HS-5 (cell line): ENCODE measurements around the gene SRSF11.
"Not testable (repeated sequence)": the region's sequence is repeated elsewhere in the genome, so short reads cannot be mapped to it uniquely, and the experiment has no call there.

ENCODE experiments used
- DNase-seq: peaks from one replicate; pipeline ENCODE4 v3.0.0-alpha.2; 2012; ENCODE audit warnings: low read depth

The SRSF11 gene, protein sequence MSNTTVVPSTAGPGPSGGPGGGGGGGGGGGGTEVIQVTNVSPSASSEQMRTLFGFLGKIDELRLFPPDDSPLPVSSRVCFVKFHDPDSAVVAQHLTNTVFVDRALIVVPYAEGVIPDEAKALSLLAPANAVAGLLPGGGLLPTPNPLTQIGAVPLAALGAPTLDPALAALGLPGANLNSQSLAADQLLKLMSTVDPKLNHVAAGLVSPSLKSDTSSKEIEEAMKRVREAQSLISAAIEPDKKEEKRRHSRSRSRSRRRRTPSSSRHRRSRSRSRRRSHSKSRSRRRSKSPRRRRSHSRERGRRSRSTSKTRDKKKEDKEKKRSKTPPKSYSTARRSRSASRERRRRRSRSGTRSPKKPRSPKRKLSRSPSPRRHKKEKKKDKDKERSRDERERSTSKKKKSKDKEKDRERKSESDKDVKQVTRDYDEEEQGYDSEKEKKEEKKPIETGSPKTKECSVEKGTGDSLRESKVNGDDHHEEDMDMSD

DNA sequence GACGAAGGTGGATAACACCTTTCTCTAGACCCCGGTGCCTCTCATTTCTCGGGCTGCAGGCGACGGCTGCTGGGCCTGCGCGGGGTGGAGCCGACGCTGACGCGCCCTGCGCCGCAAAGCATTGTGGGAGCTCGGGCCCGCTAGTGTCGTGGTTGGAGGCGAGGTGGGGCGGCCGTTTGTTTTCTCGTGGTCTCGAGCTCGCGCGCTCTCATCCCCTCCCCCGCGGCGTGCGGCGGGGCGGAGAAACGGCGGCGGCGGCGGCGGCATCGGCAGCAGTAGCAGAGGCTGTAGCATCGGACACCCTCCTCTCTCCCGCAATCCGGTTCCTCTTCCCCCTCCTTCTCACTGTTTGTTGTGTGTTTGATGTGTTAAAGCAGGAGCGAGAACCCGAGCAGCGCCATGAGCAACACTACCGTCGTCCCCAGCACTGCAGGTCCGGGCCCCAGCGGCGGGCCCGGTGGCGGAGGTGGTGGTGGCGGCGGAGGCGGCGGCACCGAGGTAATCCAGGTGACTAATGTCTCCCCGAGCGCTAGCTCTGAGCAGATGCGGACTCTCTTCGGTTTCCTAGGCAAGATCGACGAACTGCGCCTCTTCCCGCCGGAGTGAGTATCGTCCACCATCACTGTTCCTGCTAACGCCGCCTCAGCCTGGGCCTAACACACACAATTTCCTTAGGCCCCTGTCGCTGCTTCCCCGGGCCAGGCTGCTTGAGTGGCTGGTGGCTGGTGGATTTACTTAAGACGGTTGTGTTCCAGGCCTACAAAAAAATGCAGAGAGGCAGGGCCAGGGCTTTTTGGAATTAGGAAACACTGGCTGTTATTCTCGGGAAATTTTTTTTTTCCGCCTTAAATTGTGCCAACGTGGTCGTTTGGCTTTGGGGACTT is at the start of gene SRSF11:
TSS of gene SRSF11 (plus strand) at position 143 of the 884 bp plus-strand sequence. CDS start at position 400, 257 bp downstream.
- peak; percentile 76 for DNase-seq

DNA sequence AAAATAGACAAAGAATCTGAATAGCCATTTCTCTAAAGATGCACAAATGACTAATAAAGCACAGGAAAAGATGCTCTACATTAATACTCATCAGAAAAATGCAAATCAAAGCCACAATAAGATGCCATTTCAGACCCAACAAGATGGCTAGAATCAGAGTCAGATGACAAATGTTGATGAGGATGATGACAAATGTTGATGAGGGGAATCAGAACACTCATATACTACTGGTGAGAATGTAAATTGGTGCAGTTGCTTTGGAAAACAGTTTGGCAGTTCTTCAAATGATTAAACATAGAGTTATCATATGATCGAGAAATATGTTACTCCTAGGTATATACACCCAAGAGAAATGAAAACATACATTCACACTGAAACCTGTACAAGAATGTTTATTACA is 49.7 kb upstream of the SRSF11 start:
- no peak for DNase-seq

DNA sequence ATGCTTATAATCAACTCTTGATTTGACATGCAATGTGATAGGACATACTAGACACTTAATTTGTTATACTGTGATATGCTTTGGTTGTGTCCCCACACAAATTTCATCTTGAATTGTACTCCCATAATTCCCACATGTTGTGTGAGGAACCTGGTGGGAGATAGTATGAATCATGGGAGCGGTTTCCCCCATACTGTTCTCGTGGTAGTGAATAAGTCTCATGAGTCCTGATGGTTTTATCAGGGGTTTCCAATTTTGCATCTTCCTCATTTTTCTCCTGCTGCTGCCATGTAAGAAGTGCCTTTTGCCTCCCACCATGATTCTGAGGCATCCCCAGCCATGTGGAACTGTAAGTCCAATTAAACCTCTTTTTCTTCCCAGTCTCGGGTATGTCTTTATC is 36.0 kb upstream of the SRSF11 start:
- not testable (repeated sequence) for DNase-seq

DNA sequence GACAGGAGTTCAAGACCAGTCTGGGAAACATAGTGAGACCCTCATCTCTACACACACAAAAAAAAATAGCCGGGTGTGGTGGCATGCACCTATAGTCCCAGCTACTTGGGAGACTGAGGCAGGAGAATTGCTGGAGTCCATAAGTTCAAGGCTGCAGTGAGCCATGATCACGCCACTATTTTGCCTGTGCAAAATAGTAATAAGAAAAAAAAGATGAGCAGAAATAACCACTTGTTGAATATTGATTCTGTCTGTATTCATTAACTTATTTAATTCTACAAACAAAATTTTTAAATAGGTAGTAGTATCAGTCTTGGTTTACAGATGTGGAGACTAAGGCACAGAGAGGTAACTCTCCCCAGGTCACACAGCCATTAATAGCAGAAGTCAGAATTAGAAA is 32.7 kb upstream of the SRSF11 start:
- no peak for DNase-seq

DNA sequence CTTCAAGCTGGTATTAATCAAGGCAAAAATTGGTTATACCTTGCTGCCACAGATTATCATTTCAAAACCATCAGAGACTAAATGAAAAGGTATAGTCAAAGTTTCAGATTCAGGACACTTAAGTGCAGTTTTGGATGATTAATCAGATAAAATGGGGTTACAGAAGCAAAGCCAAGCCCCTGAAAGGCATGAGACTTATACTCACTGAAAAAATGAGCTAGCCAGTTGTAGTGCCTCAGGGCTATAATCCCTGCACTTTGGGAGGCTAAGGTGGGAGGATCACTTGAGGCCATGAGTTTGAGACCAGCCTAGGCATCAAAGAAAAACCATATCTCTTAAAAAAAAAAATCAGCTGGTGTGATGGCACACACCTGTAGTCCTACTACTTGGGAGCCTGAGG is 31.0 kb upstream of the SRSF11 start:
- no peak for DNase-seq

DNA sequence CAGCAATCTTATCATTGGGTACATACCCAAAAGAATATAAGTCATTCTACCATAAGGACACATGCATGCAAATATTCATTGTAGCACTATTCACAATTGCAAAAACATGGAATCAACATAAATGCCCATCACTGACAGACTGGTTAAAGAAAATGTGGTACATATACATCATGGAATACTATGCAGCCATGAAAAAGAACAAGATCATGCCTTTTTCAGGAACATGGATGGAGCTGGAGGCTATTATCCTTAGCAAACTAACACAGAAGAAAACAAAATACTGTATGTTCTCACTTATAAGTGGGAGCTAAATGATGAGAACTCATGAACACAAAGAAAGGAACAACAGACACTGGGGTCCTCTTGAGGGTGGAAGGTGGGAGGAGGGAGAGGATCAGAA is 28.7 kb upstream of the SRSF11 start:
- DNase-seq = not testable (repeated sequence)

DNA sequence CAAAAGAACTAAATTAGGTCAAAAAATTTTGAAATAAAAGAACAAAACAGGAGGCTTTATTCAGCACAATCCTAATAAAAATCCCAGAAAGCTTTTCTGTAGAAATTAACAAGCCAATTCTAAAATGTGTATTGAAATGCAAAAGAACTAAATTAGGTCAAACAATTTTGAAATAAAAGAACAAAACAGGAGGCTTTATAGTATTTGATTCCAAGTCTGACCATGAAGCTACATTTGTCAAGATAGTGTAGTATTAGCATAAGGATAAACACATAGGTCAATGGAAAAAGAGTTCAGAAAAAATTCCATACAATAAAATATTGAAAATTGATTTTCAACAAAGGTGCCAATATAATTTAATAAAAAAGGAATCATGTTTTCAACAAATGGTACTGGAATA is 26.6 kb upstream of the SRSF11 start:
- DNase-seq = no peak

DNA sequence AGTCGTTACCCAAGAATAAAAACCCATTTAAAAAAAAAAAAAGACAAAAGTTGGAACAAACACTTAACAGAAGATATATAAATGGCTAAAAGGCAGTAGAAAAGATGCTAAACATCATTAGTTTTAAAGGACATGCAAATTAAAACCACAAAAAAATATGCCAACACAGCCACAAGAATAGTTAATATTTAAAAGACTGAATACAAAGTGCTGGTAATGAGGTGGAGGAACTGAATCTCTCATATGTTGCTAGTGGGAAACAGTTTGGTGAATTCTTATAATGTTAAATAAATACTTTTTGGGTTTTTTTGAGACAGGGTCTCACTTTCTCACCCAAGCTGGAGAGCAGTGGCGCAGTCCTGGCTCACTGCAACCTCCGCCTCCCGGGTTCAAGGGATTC is 25.8 kb upstream of the SRSF11 start:
- no peak for DNase-seq

DNA sequence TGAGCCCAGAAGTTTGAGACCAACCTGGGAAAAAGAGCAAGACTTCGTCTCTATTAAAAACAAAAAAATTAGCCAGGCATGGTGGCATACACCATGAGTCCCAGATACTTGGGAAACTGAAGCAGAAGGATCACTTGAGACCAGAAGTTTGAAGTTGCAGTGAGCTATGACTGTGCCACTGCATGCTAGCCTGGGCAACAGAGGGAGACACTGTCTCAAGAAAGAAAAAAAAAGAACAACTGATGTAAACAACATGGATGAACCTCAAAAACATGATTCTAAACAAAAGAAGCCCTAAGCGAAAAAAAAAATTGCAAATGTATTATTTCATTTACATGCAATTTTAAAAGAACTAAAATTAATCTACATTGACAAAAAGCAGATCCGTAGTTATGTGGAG is 24.8 kb upstream of the SRSF11 start:
- DNase-seq = no peak

DNA sequence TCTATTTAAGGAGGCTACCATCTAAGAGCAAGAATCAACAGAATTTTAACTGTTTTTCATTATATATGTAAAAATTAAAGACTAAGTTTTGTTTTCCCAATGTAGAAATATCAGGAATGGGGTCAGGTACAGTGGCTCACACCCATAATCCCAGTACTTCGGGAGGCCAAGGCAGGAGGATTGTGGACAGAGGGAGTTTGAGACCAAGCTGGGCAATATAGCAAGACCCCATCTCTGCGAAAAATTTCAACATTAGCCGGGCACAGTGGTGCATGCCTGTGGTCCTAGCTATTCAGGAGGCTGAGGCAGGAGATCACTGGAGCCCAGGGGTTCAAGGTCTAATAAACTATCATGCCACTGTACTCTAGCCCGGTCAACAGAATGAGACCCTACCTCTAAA is 21.1 kb upstream of the SRSF11 start:
- no peak for DNase-seq

DNA sequence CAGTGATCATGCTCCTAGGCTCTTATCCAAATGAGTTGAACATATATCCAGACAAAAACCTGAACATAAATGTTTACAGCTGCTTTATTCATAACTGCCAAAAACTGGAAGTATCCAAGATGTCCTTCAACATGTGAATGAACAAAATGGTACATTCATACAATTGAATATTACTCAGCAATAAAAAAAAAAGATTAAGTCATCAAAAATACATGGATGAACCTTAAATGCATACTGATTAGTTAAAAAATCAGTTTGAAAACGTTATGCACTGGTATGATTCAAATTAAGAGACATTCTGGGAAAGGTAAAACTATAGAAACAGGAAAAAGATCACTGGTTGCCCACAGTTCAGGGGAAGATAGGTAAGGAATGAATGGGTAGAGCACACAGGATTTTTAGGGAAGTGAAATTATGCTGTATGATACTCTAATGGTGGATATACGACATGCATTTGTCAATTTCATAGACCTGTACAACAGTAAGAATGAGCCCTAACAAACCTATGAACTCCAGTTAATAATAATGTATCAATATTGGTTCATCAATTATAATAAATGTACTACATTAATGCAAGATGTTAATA is 18.9 kb upstream of the SRSF11 start:
- DNase-seq = no peak

DNA sequence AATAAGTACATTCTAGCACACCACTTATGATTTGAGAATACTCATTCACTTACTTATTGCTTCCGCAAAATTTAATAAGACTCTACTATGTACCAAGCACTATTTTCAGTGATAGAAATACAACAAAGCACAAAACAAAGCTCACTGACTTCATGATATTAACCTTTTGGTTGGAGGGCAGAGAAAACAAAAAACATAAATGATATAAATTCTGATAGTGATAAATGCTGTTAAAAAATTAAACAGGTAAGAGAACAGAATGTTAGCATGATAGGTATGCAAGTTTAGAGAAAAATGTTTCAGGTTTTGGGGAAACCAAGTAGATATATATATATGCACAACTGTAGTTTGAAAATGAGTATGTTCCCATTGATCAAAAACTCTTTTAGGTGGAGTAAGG is 17.0 kb upstream of the SRSF11 start:
- no peak for DNase-seq

DNA sequence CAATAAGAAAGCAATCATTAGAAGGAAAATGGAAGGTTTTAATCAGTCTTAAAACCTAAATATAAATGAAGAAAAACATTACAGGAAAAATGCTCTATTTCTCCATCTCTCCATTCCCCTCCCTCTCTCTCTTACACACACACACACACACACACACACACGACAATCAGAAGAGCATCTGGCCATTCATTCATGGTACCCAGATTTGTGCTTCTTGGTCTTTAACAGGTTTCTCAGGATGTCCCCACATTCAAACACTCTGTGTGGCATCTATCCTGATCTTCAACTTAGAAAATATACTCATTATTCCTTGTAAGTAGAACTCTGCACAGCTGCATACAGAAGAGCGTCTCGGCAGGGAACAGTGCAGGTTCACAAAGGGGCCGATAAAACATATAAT is 16.6 kb upstream of the SRSF11 start:
- no peak for DNase-seq

DNA sequence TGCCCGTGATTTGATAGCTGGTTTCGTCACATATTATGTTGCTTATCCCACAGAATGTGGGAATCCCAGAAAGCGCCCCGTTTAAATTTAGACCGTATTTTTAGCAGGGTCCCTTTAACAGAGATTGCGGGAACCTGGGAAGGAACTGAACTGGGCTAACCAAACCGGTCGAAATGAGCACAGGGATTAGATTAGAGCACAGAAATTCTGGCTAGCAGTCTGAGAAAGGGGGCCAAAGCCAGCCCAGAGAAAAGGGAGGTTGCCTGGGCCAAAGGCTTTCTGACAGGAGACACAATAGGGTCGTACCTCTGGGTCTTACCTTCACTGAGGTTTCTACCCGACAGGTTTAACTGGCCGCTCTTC is 16.1 kb upstream of the SRSF11 start:
- DNase-seq = no peak

DNA sequence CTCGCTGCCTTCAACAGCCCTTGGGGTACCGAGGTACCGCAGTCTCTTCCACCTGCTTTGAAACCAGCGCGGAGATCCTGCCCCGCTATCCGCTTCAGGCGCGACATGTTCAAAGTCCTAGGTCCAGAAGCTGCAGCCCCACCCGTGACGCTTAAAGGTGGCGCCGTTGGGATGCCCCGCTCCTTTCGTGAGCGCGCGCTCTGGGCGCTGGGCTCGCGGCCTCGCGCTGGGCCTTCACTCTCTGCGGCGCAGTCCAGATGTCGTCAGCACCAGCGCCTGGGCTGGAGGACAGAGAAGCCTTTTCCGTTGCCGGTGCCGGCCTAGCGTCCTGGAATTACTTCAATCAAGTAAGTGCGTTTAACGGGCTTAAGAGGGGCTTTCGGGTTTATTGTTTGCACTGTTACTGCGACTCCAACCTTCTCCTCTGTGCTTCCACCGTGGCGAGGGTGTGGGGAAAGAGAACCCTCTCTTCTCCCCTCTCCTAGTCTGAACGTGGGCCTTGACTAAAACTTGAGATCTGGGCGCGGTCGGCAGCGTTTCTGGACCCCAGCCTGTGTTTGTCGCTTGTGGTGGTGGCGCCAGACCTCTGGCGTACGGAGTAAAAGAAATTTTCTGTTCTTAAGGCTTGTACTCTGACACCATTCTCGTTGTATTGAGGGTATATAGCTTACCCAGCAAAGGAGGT is 15.6 kb upstream of the SRSF11 start, which contains the start of gene LRRC40:
TSS of gene LRRC40 (minus strand) at position 146 of the 685 bp plus-strand sequence. CDS start at position 107, 39 bp downstream.
- peak; percentile 82 for DNase-seq

DNA sequence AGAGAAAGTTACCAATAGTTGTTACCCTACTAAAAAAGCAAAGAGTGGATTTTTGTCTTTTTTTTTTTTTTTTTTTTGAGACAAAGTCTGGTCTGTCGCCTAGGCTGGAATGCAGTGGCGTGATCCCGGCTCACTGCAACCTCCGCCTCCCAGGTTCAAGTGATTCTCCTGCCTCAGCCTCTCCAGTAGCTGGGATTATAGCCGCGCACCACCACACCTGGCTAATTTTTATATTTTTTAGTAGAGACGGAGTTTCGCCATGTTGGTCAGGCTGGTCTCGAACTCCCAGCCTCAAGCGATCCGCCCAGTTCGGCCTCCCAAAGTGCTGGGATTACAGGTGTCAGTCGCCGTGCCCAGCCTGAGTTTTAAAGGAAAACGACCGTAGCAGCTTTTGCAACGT is 14.3 kb upstream of the SRSF11 start:
- not testable (repeated sequence) for DNase-seq

DNA sequence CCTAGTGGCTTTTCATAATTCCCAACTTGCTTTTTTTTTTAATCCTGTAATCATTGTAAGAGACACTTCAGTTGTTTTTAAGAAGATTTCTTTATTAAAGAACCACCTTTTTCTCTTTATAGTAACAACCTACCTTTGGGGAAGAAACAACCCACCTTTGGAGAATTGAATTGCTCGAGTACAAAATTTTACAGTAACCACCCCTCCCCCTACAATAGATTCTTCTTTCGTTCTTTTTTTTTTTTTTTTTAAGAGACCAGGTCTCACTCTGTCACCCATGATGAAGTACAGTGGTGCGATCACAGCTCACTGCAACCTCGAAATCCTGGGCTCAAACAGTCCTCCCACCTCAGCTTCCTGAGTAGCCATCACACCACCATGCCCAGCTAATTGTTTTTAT is 13.7 kb upstream of the SRSF11 start:
- DNase-seq = no peak

DNA sequence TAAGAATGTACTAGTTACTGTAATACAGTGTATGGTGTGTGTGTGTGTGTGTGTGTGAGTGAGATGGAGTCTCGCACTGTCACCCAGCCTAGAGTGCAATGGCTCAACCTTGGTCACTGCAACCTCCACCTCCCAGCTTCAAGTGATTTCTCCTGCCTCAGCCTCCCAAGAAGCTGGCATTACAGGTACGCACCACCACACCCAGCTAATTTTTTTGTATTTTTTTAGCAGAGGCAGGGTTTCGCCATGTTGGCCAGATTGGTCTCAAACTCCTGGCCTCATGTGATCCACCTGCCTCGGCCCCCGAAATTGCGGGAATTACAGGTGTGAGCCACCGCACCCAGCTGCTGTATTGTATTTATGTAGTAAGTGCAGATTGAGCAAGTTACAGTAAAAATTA is 12.9 kb upstream of the SRSF11 start:
- no peak for DNase-seq

DNA sequence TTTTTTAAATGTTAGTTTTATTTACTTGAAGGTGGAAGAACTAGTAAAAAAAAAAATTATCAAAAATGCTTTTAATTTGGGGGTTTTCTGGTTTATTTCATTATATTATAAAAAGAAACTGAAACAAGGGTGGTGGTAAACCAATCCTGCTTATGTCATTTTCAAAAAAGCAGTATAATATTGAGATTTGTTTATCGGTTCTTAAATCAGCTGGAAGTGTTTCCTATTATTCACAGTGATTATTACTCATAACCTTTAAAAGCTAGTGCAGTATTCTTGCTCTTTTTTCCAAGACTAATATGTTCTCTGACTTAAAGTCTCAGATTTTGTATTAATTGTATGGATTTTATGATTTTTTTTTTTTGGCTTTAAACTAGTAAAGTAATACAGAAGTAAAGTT is 10.4 kb upstream of the SRSF11 start:
- no peak for DNase-seq

DNA sequence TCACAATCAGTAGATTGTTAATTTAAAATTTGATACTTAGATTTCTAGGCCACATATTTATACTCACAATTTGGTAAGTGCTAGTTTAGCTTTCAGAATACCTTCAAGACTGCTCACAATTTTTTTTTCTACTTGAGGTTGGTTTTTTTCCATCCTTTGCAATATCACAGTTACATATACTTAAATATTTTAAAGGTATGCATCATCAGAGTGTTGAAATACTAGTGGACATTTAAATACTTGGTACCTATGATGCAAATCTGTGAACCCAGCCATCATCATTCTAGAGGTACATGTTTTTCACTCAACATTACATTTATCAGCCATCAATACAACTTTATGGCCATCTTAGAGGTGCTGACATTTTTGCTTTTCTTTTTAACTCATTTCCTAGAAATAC is 9.6 kb upstream of the SRSF11 start:
- peak; percentile 25 for DNase-seq

DNA sequence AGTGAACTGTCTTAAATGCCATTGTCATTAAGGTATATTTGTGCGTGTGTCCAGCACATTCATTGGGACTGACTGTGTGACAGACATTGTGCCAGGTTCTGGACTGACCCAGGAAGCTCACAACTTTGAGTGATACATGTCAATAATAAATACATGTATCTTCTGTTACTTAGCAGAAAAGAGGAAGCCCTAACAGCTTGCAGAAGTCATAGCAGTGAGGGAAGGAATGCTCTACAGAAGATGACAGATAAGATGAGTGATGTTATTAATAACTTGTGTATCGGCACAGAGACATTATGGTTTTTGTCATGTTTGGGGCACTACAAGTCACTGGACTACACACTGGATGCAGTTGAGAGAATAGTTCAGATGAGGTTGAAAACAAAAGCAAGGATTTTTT is 1.2 kb upstream of the SRSF11 start:
- no peak for DNase-seq
